Measurements from ENCODE around the gene ZNF697.
"Not testable (repeated sequence)": the region's sequence is repeated elsewhere in the genome, so short reads cannot be mapped to it uniquely, and the experiment has no call there.

Gene ZNF697

GRCh38 chr1:119647734-119648619 is at the start of gene ZNF697:
ZNF697 (minus strand) TSS chr1:119648266; CDS start chr1:119626100, 22,166 bp downstream.
- DNase-seq, result peak; percentile 92

GRCh38 chr1:119697598-119697997 is 49.5 kb upstream of the ZNF697 start:
- no peak for DNase-seq

GRCh38 chr1:119696863-119697262 is 48.8 kb upstream of the ZNF697 start:
- DNase-seq, result not testable (repeated sequence)

GRCh38 chr1:119689511-119689910 is 41.4 kb upstream of the ZNF697 start:
- no peak for DNase-seq

GRCh38 chr1:119688810-119689209 is 40.7 kb upstream of the ZNF697 start:
- DNase-seq, result no peak

- no peak for DNase-seq
Observed at GRCh38 chr1:119687434-119688079, 39.5 kb upstream of the ZNF697 start.

GRCh38 chr1:119686661-119687060 is 38.6 kb upstream of the ZNF697 start:
- DNase-seq, result no peak

GRCh38 chr1:119683893-119684292 is 35.8 kb upstream of the ZNF697 start:
- DNase-seq, result no peak

- no peak for DNase-seq
Observed at GRCh38 chr1:119682141-119682540, 34.1 kb upstream of the ZNF697 start.

GRCh38 chr1:119681560-119681959 is 33.5 kb upstream of the ZNF697 start:
- DNase-seq, result no peak

- no peak for DNase-seq
Observed at GRCh38 chr1:119680723-119681122, 32.7 kb upstream of the ZNF697 start.

- no peak for DNase-seq
Observed at GRCh38 chr1:119680193-119680592, 32.1 kb upstream of the ZNF697 start.

GRCh38 chr1:119679223-119679622 is 31.2 kb upstream of the ZNF697 start:
- no peak for DNase-seq

- DNase-seq, result no peak
Observed at GRCh38 chr1:119676571-119677206, 28.6 kb upstream of the ZNF697 start.

GRCh38 chr1:119675349-119676345 is 27.6 kb upstream of the ZNF697 start:
- DNase-seq, result peak; percentile 72

GRCh38 chr1:119674835-119675289 is 26.8 kb upstream of the ZNF697 start:
- no peak for DNase-seq

- no peak for DNase-seq
Observed at GRCh38 chr1:119674111-119674526, 26.1 kb upstream of the ZNF697 start.

GRCh38 chr1:119673171-119673940 is 25.3 kb upstream of the ZNF697 start:
- no peak for DNase-seq

- no peak for DNase-seq
Observed at GRCh38 chr1:119670898-119671297, 22.8 kb upstream of the ZNF697 start.

- no peak for DNase-seq
Observed at GRCh38 chr1:119667173-119667572, 19.1 kb upstream of the ZNF697 start.

GRCh38 chr1:119664067-119664466 is 16.0 kb upstream of the ZNF697 start:
- no peak for DNase-seq
